ENCODE results near the gene DEFB129.

DEFB129 gene

DNA sequence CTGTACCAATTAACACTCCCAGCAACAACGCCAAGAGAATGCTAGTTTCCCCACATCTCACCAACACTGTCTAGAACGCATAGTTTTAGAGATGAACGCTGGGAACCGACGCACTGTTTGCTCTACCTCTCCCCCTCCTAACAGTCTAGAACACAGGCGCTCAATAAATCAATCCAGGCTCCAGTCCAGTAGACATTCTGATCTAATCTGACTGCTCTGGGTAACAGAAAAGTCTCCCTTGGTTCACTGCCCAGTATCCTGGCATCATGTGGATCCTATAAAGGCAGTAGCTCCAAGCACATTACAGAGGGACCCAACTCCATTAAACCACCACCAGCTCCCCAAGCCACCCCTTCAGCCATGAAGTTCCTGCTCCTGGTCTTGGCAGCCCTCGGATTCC lies 30.4 kb downstream of the DEFB129 start, which contains the start of gene DEFB132:
DEFB132 (plus strand) TSS at position 306 of the 400 bp plus-strand sequence; CDS start at position 361, 55 bp downstream.
- DNase-seq = no peak

DNA sequence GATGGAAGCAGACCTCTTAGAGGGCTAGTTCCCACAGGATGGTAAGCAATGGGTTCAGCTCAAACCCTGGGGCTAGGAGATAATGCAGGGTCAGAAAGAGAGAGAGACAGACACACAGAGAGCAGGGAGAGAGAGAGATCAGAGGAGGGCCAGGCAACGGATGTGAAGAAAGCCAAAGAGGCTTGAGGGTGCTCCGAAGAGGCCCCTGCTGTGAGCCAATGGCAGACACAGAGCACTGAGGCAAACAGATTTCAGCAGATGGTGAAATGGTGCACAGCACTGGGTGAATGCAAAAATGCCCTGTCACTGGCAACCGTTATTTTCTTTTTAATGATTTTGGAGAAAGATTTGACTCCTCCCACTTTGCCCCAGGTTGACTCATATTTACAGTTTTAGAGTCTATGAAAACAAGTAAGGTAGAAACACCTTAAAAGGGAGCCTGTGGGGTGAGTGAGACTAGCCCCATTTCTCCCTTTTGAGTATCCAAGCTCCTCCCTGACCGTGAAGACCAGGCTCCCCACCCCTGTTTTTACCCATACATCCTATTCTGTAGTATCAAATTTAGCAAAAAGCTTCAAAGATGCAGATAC lies 31.3 kb downstream of the DEFB129 start:
- no peak for DNase-seq

DNA sequence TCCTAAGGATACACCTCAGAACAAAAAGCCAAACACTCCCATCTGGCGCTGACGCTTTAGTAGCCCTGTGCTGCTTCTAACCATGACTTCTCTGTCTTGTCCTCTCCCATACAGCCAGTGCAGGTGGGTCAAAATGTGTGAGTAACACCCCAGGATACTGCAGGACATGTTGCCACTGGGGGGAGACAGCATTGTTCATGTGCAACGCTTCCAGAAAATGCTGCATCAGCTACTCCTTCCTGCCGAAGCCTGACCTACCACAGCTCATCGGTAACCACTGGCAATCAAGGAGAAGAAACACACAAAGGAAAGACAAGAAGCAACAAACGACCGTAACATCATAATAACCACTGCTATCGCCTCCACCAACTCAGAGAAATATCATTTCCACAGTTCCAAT lies 31.9 kb downstream of the DEFB129 start:
- no peak for DNase-seq

DNA sequence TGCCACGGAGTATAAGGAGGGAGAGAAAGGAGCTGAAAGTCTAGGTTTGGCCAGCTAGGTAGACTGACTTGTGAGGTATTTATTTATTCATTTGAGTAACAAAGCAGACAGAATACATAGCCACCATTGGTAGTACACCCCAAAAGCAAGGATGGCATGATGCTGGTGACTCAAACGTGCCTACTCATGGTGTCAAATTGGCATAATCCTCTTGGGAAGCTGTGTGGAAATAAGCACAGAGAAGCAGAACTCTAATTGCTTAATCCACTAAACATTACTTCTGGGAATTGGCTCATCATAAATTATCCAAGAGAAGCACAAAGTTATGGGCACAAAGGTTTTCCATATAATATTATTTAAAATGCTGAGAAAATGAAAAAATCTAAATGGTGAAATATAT lies 32.9 kb downstream of the DEFB129 start:
- no peak for DNase-seq

DNA sequence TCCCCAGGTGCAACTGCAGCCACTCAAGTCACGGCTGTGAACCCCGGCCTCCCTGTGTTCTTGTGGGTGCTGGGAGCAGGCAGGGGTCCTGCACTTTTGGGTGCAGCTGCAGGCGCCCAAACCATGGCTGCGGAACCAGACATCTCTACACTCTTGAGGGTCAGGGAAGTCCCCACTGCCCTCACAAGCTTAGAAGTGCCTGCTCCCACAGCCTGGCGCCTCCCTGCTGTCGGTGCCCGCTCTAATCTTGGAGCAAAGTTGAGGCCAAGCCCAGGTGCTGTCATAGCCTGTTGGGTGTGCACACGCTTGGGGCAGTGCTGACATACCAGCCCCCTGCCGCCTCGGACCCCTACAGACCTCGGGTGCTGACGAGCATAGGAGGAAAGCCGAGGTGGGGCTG lies 36.6 kb downstream of the DEFB129 start:
- no peak for DNase-seq

DNA sequence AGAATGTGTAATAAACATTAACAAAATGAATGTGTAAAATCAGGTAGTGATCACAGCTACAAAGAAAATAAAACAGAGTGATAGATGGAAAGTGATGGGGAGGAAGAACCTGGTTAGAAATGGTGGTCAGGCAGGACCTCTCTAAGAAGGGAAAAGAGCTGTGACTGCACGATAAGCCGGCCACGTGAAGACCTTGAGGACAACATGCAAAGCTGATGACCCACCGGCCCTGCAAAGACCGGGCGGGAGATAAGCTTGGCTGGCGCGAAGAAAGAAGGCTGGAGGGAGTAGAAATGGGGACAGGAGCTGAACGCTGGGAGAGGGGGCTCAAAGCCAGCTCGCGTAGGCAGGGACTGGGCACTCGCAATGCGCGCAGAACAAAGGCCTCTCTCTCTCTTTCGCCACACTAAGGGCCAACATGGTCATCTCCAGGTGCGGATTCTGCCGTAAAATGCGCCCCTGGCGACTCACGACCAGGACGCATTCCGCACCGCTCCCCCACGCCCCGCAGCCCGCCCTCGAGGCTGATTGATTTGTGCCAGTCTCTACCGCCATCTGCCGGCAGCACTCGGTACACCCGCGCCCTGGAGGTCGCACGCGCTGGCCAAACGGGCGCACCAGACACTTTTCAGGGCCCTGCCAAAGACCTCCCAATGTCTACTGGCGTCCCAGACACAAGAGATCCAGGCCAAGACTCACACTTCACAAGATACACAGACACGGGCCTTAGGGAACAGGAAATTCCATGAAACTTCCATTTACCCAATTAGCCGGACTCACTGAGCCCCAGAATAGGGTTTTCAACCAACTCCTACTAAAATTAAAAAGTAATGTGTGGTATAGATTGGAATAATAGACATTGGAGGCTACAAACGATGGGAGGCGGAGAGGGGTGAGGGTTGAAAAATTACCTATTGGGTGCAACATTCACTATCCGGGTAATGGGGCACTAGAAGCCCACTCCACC lies 39.8 kb downstream of the DEFB129 start:
- peak; percentile 82 for DNase-seq

DNA sequence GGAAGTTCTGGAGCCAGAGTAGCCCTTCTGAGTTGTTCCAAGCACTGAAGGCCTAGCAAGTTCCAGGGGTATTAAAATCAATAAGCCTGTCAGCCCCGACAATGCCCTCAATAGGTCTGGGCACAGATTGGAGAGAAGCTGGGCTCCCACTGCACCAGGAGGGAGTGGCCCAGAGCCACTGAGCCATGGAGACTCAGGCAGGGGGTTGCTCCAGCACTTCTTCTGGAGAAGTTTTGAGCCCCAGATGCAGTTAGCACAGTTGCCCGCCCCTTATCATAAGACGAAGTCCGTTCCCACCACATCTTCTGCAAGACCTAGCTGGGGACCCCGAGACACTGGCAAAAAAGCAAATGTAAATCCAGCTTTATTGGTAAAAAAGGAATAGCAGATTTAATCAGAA lies 43.5 kb downstream of the DEFB129 start:
- no peak for DNase-seq

DNA sequence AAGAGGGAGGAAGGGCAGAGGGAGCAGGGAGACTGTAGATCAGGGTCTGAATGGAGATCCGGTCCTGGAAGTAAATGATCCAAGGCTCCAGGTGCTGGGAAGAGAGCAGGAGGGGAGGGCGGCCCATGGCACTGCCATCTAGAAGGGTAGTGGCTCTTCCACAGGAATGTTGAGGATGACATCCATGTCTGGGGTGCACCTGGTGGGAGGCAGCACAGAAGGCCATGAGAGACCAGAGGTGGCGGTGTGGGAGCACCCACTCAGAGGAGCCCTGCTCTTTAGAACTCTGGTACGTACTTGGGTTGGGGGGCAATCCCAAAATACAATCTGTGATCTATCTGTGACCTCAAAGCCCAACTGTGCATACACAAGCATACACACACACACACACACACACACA lies 44.0 kb downstream of the DEFB129 start:
- DNase-seq = no peak

DNA sequence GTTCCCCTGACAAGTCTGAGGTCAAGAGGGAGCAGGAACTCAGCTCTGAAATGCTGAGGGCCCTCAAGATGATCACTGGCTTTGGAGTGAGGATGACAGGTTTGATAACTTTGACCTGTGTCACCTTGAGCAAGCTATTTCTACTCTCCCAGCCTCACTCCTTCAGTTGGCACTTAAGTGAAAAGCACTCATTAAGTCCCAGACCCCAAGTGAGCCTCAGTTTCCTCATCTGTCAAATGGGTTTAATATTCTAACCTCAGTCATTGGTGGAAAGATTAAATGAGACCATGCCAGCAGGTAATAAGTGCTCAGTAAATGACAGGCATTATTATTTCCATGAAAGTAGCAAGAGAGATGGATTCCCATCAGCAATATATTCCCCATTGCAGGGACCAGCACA lies 44.5 kb downstream of the DEFB129 start:
- no peak for DNase-seq

DNA sequence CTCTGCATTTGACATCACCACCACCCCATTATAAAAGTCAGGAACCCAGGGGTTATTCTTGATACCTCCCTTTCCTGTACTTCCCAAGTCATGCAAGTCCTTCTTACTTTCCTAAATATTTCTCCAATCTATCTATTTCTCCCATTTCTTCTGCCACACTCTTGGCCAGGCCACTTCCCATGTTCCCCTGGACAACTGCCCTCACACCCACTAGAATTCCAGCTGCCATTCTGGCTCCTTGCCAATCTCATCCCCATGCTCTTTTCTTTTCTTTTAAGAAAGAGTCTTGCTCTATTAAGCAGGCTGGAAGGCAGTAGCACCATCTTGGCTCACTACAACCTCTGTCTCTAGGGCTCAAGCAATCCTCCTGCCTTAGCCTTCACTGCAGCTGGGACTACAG lies 45.7 kb downstream of the DEFB129 start:
- DNase-seq = no peak

DNA sequence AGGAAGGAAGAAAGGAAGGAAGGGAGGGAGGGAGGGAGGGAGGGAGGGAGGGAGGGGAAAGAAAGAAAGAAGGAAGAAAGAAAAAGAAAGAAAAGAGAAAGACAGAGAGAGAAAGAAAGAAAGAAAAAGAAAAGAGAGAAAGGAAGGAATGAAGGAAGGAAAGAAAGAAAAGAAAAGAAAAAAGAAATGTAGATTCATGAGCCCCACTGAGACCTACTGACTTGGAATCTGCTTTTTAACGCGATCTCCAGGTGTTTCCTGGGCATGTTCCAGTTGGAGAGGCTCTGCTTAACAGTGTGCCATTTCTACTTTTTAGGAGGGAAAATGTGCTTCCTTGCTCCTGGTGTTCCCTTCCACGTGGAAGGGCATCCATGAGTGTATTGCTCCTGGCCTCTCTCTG lies 46.8 kb downstream of the DEFB129 start:
- DNase-seq = no peak

DNA sequence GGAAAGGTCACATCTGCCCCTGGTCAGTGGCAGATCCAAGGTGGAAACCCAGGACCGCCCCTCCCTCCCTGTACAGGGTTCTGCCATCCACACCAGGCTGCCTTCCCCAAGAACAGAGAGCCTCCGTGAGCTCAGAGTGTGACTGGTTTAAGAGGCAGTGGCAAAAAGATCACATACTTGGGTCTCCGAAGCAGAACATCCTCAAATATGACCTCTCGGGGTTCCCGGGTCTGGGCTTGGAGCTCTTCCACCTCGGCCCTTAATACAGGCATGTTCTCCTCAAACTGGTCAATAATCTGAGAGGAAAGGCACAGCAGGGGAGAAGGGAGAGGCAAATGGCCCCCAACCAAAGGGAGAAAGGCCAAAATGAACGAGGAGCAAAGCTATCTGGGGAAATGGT lies 48.7 kb downstream of the DEFB129 start:
- DNase-seq = no peak

DNA sequence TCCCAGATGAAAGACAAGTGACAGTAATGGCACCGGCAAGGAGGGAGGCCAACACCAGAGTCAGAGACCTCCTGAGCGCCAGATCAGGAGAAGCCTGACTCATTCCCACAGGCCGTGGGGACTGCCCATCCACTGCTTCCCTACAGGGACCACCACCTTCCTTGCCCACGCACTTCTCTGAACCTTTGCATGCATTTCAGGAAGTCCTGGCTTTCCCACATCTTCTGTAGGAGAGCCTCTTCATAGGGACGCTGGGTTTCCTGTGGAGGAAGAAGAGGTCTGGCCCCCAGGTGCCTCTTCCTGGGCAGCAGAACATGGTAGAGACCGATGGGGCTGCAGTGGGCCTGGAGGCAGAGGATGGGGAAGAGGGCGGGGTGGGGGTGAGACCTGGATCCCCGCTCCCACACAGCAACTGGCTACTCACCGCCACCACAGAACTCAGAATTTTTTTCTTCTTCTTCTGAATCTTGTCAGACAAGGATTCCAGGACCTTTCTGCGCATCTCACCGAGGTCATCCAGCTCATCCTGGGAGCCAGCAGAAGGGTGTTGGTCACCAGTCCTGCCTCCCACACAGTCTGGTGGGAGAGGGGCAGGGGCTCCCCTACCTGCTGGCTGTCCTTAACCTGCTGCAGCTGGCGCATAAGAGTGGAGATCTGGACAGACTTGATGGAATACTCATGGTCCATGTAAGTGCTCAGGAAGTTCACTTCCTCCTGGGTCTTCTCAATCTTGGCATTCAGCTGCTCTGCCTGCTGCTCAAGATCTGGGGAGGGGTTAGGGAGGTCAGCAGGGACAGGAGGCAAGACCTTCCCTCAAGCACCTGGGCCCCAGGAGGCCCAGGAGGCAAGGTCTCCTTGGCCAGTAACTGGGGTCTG lies 49.8 kb downstream of the DEFB129 start:
- DNase-seq = no peak

DNA sequence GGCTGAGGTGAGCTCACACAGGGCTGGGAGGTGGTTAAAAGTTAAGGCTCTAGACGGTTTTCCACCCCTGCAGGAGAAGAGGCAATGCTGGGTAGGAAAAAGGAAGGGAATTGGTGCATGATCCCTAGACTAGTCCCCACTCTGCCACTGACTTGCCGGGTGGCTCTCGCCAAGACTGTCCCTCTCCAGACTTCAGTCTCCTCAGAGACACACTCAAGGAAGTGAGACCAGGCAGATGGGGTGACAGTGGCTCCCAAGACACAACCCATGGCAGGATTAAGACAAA lies 50.4 kb downstream of the DEFB129 start:
- no peak for DNase-seq

DNA sequence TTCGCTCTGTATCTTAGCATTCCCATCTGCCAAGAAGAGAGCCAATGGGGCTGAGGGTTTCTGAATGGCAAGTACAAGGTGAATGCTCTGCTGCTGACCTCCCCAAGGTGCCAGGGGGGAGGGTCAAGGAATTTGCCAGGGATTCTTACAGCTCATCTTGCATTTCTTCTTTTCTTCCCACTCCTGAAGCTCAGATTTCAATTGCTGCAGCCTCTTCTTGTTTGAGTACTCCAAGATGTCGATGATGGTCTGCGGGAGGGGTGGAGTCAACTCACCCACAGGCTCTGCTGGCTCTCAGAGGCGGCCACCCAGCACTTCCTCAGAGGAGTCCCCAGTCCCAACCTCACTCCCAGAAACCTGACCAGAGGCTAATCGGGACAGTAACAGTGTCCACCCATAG lies 51.1 kb downstream of the DEFB129 start:
- no peak for DNase-seq

DNA sequence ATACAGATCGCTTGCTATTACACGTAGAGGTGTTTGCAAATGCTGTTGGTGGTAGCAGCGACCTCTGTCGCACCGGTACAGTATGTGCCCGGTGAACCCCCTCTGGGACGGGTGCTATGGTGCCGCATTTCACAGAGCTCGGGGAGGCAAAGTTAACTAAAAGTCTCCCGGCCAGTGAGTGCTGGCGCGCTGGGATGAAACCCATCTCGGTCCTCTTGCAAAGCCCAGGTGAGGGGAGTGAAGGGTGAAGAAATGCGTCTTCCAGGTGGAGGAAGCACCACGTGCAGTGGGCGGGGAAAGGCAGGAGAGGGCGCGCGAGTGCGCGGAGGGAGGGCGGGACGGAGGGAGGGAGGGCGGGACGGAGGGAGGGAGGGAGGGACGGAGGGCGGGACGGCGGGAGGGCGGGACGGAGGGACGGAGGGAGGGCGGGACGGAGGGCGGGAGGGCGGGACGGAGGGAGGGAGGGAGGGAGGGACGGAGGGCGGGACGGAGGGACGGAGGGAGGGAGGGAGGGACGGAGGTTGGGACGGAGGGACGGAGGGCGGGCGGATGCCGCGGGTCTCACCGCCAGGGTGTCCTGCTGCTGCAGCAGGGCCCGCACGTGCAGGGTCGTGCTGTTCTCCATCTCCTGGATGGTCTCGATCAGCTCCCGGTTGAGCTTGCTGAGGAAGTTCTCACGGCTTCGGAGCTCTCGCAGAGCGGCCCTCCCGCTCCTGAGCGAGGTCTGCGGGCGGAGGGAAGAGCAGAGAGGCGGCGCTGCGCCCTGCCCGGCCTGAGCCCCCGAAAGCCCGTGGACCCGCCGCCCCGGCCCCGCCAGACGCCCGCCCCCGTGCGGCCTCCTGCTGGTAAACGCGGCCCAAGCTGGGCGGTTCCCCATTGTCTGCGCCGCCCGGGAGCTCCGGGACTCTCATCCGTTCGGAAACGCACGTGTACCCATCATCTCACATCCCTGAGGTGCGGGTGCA lies 51.8 kb downstream of the DEFB129 start:
- DNase-seq = no peak

Data from stimulated activated naive CD4-positive, alpha-beta T cell treated with Interleukin-2 at 50 U/mL for 16 hours (primary cell).